ENCODE data around the gene GKAP1.

GRCh38 chr9:83699615-83700014, 118.0 kb downstream of the GKAP1 start:
- TF ChIP-seq POLR2AphosphoS5 (IDR thresholded peaks at IDR 0.05) (no peak), CTCF (IDR thresholded peaks at IDR 0.05) (no peak)

Measured in sigmoid colon (tissue), 4 donors.